Neural progenitor cell (in vitro differentiated cells): ENCODE results near the gene N4BP3. TPM values are rescaled to one million over a fixed set of nuclear protein-coding genes. Genes with fewer than 3 reads are reported as not detected.
"Not testable (repeated sequence)": the region's sequence is repeated elsewhere in the genome, so short reads cannot be mapped to it uniquely, and the experiment has no call there.

ENCODE experiments used
- DNase-seq: peaks from one replicate; pipeline ENCODE4 v3.0.0-alpha.2; 2016; ENCODE audit warnings: low spot score
- H2AFZ ChIP-seq: fragments of 200-600 bp; sonication (generic); replicated peaks from 2 replicates; pipeline ENCODE4 v1.6.1; 2016; ENCODE audit warnings: antibody characterized with exemption
- H3F3A ChIP-seq: fragments of 200-600 bp; sonication (generic); 2 replicates; pipeline ENCODE4 v1.6.1; 2016; ENCODE audit warnings: antibody characterized with exemption, low read depth
- H3K27ac ChIP-seq: fragments of 200-600 bp; sonication (generic); 2 replicates; pipeline ENCODE4 v1.5.1; 2016; ENCODE audit warnings: mild to moderate bottlenecking
- H3K27me3 ChIP-seq: fragments of 200-600 bp; sonication (generic); 2 replicates; pipeline ENCODE4 v1.6.1; 2016; ENCODE audit warnings: mild to moderate bottlenecking, moderate library complexity
- H3K36me3 ChIP-seq: fragments of 200-600 bp; sonication (generic); 2 replicates; pipeline ENCODE4 v1.5.1; 2016
- H3K4me1 ChIP-seq: fragments of 200-600 bp; sonication (generic); 2 replicates; pipeline ENCODE4 v1.6.1; 2016; ENCODE audit warnings: mixed run types
- H3K4me2 ChIP-seq: fragments of 200-600 bp; sonication (generic); 2 replicates; pipeline ENCODE4 v1.6.1; 2016
- H3K4me3 ChIP-seq: fragments of 200-600 bp; sonication (generic); 2 replicates; pipeline ENCODE4 v1.5.1; 2016
- H3K79me2 ChIP-seq: fragments of 200-600 bp; sonication (generic); 2 replicates; pipeline ENCODE4 v1.6.1; 2016; ENCODE audit warnings: low read depth
- H3K9ac ChIP-seq: fragments of 200-600 bp; sonication (generic); 2 replicates; pipeline ENCODE4 v1.6.1; 2016
- H3K9me3 ChIP-seq: fragments of 200-600 bp; sonication (generic); 2 replicates; pipeline ENCODE4 v1.5.1; 2016; ENCODE audit warnings: low read depth
- H4K20me1 ChIP-seq: fragments of 200-600 bp; sonication (generic); 2 replicates; pipeline ENCODE4 v1.6.1; 2016; ENCODE audit warnings: low read depth
- H3K27ac Mint-ChIP-seq: 3 replicates; pipeline ENCODE4 v1.8.0; 2021; ENCODE audit warnings: mixed read lengths
- H3K27me3 Mint-ChIP-seq: 2 replicates; pipeline ENCODE4 v1.8.0; 2022; ENCODE audit warnings: low read depth, mild to moderate bottlenecking, inconsistent platforms, moderate library complexity, mixed read lengths; ENCODE audit not compliant: insufficient read depth
- H3K36me3 Mint-ChIP-seq: 3 replicates; pipeline ENCODE4 v1.8.0; 2021; ENCODE audit warnings: mixed read lengths
- H3K4me1 Mint-ChIP-seq: 3 replicates; pipeline ENCODE4 v1.8.0; 2021; ENCODE audit warnings: mixed read lengths
- H3K4me3 Mint-ChIP-seq: 3 replicates; pipeline ENCODE4 v1.8.0; 2021; ENCODE audit warnings: mild to moderate bottlenecking, moderate library complexity, mixed read lengths
- H3K9me3 Mint-ChIP-seq: 3 replicates; pipeline ENCODE4 v1.8.0; 2020; ENCODE audit warnings: mixed read lengths
- CTCF ChIP-seq: fragments of 200-600 bp; sonication (generic); IDR thresholded peaks from 2 replicates; pipeline ENCODE4 v1.5.1; 2017; ENCODE audit warnings: antibody characterized with exemption, mild to moderate bottlenecking
- EZH2 ChIP-seq: fragments of 200-600 bp; sonication (generic); IDR thresholded peaks from 2 replicates; pipeline ENCODE4 v1.6.1; 2017; ENCODE audit warnings: antibody characterized with exemption, mild to moderate bottlenecking, moderate library complexity
- EZH2phosphoT487 ChIP-seq: fragments of 200-600 bp; sonication (generic); IDR thresholded peaks from 2 replicates; pipeline ENCODE4 v1.6.1; 2017; ENCODE audit warnings: antibody characterized with exemption
- total RNA-seq: library from RNA; depleted of rRNA; stranded (reverse); fragments of >200 nt; gene quantifications from 2 replicates; pipeline ENCODE4 v1.2.3, GENCODE V29; 2015; ENCODE audit warnings: low replicate concordance

The N4BP3 gene
- total RNA-seq, 1 donor from 2014 or later: 4.1 TPM

GRCh38 chr5:178083922-178084321, 29.4 kb upstream of the N4BP3 start:
- peaks cover 10% of the 10 kb centered on the region for H3K27me3 Mint-ChIP-seq
- Histone ChIP-seq H3K27ac (no peak overlapping the region), H3K9me3 (no peaks in the 10 kb centered on the region), H3K27me3 (no peaks in the 10 kb centered on the region), H3K9ac (no peak overlapping the region), H3K4me1 (no peaks in the 10 kb centered on the region), H3F3A (no peaks in the 10 kb centered on the region), H3K36me3 (no peaks in the 10 kb centered on the region), H3K4me3 (no peak overlapping the region), H3K79me2 (no peaks in the 10 kb centered on the region), H2AFZ (no peak overlapping the region), H3K4me2 (no peak overlapping the region), H4K20me1 (no peaks in the 10 kb centered on the region)
- H3K27ac Mint-ChIP-seq: no peak overlapping the region
- TF ChIP-seq EZH2phosphoT487 (no peak), CTCF (no peak), EZH2 (no peak)
- H3K4me3 Mint-ChIP-seq: no peak overlapping the region
- H3K4me1 Mint-ChIP-seq: peaks cover 7% of the 10 kb centered on the region
- H3K36me3 Mint-ChIP-seq: no peaks in the 10 kb centered on the region
- no peak for DNase-seq
- H3K9me3 Mint-ChIP-seq: no peaks in the 10 kb centered on the region

DNA sequence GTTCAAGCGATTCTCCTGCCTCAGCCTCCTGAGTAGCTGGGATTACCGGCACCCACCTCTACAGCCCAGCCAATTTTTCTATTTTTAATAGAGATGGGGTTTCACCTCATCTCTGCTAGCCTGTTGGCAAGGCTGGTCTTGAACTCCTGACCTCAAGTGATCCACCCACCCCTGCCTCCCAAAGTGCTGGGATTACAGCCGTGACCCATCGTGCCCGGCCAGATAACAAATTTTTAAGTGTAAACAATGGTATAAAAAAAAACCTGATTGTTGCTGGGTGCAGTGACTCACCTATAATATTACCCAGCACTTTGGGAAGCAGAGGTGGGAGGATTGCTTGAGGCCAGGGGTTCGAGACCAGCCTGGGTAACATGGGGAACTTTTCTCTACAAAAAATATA, 28.0 kb upstream of the N4BP3 start:
- Histone ChIP-seq H4K20me1 (no peaks in the 10 kb centered on the region), H3K4me3 (no peak overlapping the region), H3K27ac (no peak overlapping the region), H3K36me3 (no peaks in the 10 kb centered on the region), H3K4me1 (no peaks in the 10 kb centered on the region), H3K27me3 (no peaks in the 10 kb centered on the region), H3K79me2 (no peaks in the 10 kb centered on the region), H3F3A (no peaks in the 10 kb centered on the region), H3K9ac (no peak overlapping the region), H3K4me2 (no peak overlapping the region), H3K9me3 (no peaks in the 10 kb centered on the region), H2AFZ (no peak overlapping the region)
- H3K36me3 Mint-ChIP-seq: no peaks in the 10 kb centered on the region
- no peaks in the 10 kb centered on the region for H3K9me3 Mint-ChIP-seq
- H3K4me1 Mint-ChIP-seq: peaks cover 7% of the 10 kb centered on the region
- peaks cover 13% of the 10 kb centered on the region for H3K27me3 Mint-ChIP-seq
- no peak overlapping the region for H3K4me3 Mint-ChIP-seq
- TF ChIP-seq CTCF: no peak
- TF ChIP-seq EZH2: no peak
- TF ChIP-seq EZH2phosphoT487: no peak
- DNase-seq: no peak
- no peak overlapping the region for H3K27ac Mint-ChIP-seq

DNA sequence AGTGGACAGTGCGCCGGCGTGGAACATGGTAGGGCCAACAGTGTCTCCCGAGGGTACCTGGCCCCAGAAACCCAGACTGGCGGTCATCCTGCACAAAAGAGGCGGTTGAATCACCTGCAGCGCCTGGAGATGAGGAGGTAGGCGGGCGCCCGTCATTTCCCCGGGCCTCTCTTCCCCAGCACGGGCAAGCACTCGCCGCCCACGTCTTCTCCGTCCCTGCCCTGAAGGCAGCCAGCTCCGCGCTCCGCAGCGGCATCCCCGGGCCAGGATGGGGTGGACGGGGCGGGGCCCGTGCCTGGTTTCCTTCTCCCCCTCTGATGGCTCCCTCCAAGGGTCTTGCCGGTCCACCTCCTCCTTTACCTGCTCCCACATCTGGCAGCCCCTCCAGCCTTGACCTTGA, 27.1 kb upstream of the N4BP3 start:
- no peak overlapping the region for H3K27ac Mint-ChIP-seq
- no peaks in the 10 kb centered on the region for H3K79me2 ChIP-seq
- H3K9me3 Mint-ChIP-seq: peaks cover 1% of the 10 kb centered on the region
- peaks cover 7% of the 10 kb centered on the region for H3K27me3 Mint-ChIP-seq
- H3K36me3 ChIP-seq: no peaks in the 10 kb centered on the region
- H3K4me1 Mint-ChIP-seq: peaks cover 7% of the 10 kb centered on the region
- no peak for DNase-seq
- no peaks in the 10 kb centered on the region for H3K9me3 ChIP-seq
- TF ChIP-seq EZH2 (no peak), EZH2phosphoT487 (no peak), CTCF (no peak)
- no peaks in the 10 kb centered on the region for H3K27me3 ChIP-seq
- no peaks in the 10 kb centered on the region for H4K20me1 ChIP-seq
- no peak overlapping the region for H3K4me2 ChIP-seq
- H3K27ac ChIP-seq: no peak overlapping the region
- H3K4me3 ChIP-seq: no peak overlapping the region
- no peaks in the 10 kb centered on the region for H3F3A ChIP-seq
- H3K9ac ChIP-seq: no peak overlapping the region
- H3K4me3 Mint-ChIP-seq: no peak overlapping the region
- no peak overlapping the region for H2AFZ ChIP-seq
- H3K4me1 ChIP-seq: no peaks in the 10 kb centered on the region
- no peaks in the 10 kb centered on the region for H3K36me3 Mint-ChIP-seq

DNA sequence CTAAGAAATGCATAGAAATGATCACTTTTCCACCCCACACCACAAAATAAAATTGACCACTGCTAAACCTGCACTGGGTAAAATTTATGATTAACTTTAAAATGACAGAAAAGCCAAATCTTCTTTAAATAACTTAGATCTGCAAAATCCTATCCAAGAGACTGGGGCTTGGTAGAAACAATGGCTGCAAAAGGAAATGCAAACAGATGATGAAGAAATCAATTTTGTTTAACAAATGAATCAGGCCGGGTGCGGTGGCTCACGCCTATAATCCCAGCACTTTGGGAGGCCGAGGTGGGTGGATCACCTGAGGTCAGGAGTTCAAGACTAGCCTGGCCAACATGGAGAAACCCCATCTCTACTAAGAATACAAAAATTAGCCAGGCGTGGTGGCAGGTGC, 26.1 kb upstream of the N4BP3 start:
- not testable (repeated sequence) for H3K9ac ChIP-seq, H2AFZ ChIP-seq

More for the DNA sequence above, 26.1 kb upstream of the N4BP3 start:
- H3F3A ChIP-seq, H3K36me3 Mint-ChIP-seq, H3K27ac ChIP-seq, H3K4me2 ChIP-seq, H3K4me3 Mint-ChIP-seq, H3K9me3 Mint-ChIP-seq, H3K27me3 Mint-ChIP-seq, H3K4me1 Mint-ChIP-seq, H3K9me3 ChIP-seq, H3K27me3 ChIP-seq, DNase-seq, H4K20me1 ChIP-seq, H3K4me1 ChIP-seq, H3K27ac Mint-ChIP-seq, H3K36me3 ChIP-seq, H3K79me2 ChIP-seq, H3K4me3 ChIP-seq: not testable (repeated sequence)
